OCI-LY7 (cell line): ENCODE measurements around the gene REC114. TPM values are rescaled to one million over a fixed set of nuclear protein-coding genes. Genes with fewer than 3 reads are reported as not detected.
"Not testable (repeated sequence)": the region's sequence is repeated elsewhere in the genome, so short reads cannot be mapped to it uniquely, and the experiment has no call there.

Experiments
- BruUV-seq: library from RNA; stranded (reverse); fragments of 400-500 nt; replicated peaks from 2 replicates; lab custom pipeline; 2021; lab: Mats Ljungman, UMichigan
- CTCF ChIA-PET: fragments of 300-600 bp; sonication (Branson Sonifier 250); formaldehyde crosslinking; loops from one replicate; lab custom pipeline; 2022; ENCODE audit warnings: antibody characterized with exemption; ENCODE audit not compliant: unreplicated experiment; lab: Charles Lee
- POLR2A ChIA-PET: fragments of 300-600 bp; sonication (Branson Sonifier 250); formaldehyde crosslinking; loops from one replicate; lab custom pipeline; 2022; ENCODE audit warnings: antibody characterized with exemption; lab: Charles Lee
- DNase-seq: peaks from one replicate; pipeline ENCODE4 v3.0.0-alpha.2; 2015; ENCODE audit warnings: low spot score
- H2AFZ ChIP-seq: fragments of 200-600 bp; sonication (generic), shearing (Covaris generic); 2 replicates; pipeline ENCODE4 v1.6.1; 2014; ENCODE audit warnings: mild to moderate bottlenecking, antibody characterized with exemption, low read length, moderate library complexity
- H3K27ac ChIP-seq: fragments of 200-600 bp; sonication (generic); 2 replicates; pipeline ENCODE4 v1.5.1; 2014; ENCODE audit warnings: mixed run types, low read depth, mild to moderate bottlenecking, moderate library complexity, low read length, inconsistent platforms; ENCODE audit not compliant: poor library complexity, severe bottlenecking
- H3K36me3 ChIP-seq: fragments of 200-600 bp; sonication (generic); 2 replicates; pipeline ENCODE4 v1.6.1; 2014; ENCODE audit warnings: mild to moderate bottlenecking, antibody characterized with exemption, low read length, moderate library complexity, mixed read lengths; ENCODE audit not compliant: insufficient read depth
- H3K4me1 ChIP-seq: fragments of 200-600 bp; sonication (generic); 2 replicates; pipeline ENCODE4 v1.5.1; 2014; ENCODE audit warnings: mild to moderate bottlenecking, low read length; ENCODE audit not compliant: insufficient read depth, poor library complexity, severe bottlenecking
- H3K4me2 ChIP-seq: fragments of 200-600 bp; sonication (generic); 2 replicates; pipeline ENCODE4 v1.6.1; 2014; ENCODE audit warnings: mild to moderate bottlenecking, low read length
- H3K4me3 ChIP-seq: fragments of 200-600 bp; sonication (generic); 2 replicates; pipeline ENCODE4 v1.5.1; 2014; ENCODE audit warnings: mild to moderate bottlenecking, low read depth, low read length; ENCODE audit not compliant: poor library complexity, severe bottlenecking
- H3K79me2 ChIP-seq: fragments of 200-600 bp; sonication (generic); 2 replicates; pipeline ENCODE4 v1.6.1; 2016; ENCODE audit warnings: low read depth, mild to moderate bottlenecking, low read length, moderate library complexity, mixed read lengths; ENCODE audit not compliant: insufficient read depth
- H3K9me2 ChIP-seq: fragments of 200-600 bp; sonication (generic); 2 replicates; pipeline ENCODE4 v1.6.1; 2016; ENCODE audit warnings: mild to moderate bottlenecking, low read length, mixed read lengths; ENCODE audit not compliant: insufficient read depth
- H3K9me3 ChIP-seq: fragments of 200-600 bp; sonication (generic); 2 replicates; pipeline ENCODE4 v1.6.1; 2014; ENCODE audit warnings: mild to moderate bottlenecking, mixed run types, low read length, mixed read lengths
- H4K20me1 ChIP-seq: fragments of 200-600 bp; sonication (generic); 2 replicates; pipeline ENCODE4 v1.6.1; 2014; ENCODE audit warnings: mild to moderate bottlenecking, antibody characterized with exemption, low read length, moderate library complexity, mixed read lengths; ENCODE audit not compliant: insufficient read depth
- EZH2phosphoT487 ChIP-seq: fragments of 200-600 bp; sonication (generic); IDR thresholded peaks from 2 replicates; pipeline ENCODE4 v1.6.1; 2018; ENCODE audit warnings: low read depth, borderline replicate concordance, mild to moderate bottlenecking, mixed run types, antibody characterized with exemption, low read length, moderate library complexity, mixed read lengths
- intact Hi-C: fragments of 100-400 bp; cut with micrococcal nuclease; formaldehyde crosslinking; loops from one replicate; pipeline ENCODE4 v1.10.0; 2022; ENCODE audit not compliant: unreplicated experiment
- total RNA-seq, 2 experiments: library from RNA; depleted of rRNA in 1 of 2; stranded (reverse); fragments of >200 nt in 1 of 2; shearing (Covaris generic) in 1 of 2; gene quantifications; 2 replicates each; pipeline ENCODE4 v1.2.3, GENCODE V29; 2014 to 2022
- TF ChIP-seq, protein P1 (sequence below): fragments of 200-600 bp; sonication (generic); conservative IDR thresholded peaks from 2 replicates; pipeline ENCODE4 v1.5.1; 2014; ENCODE audit warnings: mild to moderate bottlenecking, antibody characterized with exemption, low read length, moderate library complexity, mixed read lengths

The REC114 gene
- total RNA-seq, 2 experiments from 2014 or later = not detected

DNA sequence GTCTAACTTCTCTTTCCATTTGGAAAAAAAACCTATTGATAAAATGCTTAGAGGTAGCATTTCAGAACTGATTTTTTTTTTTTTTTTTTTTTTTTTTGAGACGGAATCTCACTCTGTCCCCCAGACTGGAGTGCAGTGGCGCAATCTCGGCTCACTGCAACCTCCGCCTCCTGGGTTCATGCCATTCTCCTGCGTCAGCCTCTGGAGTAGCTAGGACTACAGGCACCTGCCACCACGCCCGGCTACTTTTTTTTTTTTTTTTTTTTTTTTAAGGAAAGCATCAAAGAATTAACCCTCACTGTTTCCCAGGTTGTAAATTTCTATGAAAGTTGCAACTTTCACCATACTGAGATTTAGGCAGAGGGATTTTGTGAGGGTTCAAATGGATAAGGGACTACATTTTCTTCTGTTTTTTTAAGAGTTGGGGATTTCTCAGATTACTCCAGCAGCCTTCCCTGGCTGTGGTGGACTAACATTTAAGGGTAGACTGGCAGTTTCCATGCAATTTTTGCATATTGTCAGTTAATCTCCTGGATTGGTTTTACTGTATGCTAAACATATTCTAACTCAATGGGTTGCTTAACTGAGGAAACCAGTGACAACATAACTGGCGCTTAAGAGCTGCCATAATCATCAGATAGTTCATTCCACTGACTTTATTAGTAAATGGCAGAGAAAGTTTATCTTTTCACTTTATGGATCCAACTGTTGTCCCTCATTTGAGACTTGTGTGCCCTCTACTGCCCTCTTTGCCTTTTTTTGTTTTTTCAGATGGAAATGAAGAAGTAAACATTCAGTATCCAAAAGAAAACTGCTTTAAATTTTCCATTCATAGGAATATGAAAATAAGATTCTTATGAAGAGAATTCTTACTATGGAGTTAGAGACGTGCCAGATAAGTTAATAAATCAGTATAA lies 96.5 kb downstream of the REC114 start:
- Histone ChIP-seq H3K4me1 (no peaks in the 10 kb centered on the region), H3K27ac (no peak overlapping the region), H3K36me3 (no peaks in the 10 kb centered on the region), H3K9me3 (no peaks in the 10 kb centered on the region), H3K79me2 (no peaks in the 10 kb centered on the region), H3K9me2 (no peaks in the 10 kb centered on the region), H4K20me1 (no peaks in the 10 kb centered on the region), H2AFZ (no peak overlapping the region), H3K4me2 (no peak overlapping the region), H3K4me3 (no peak overlapping the region)
- CTCF ChIA-PET = no interaction called here
- no TSS peak for BruUV-seq
- intact Hi-C loops = no loop called here
- no peak for DNase-seq
- POLR2A ChIA-PET = no interaction called here
- TF ChIP-seq, protein P1, sequence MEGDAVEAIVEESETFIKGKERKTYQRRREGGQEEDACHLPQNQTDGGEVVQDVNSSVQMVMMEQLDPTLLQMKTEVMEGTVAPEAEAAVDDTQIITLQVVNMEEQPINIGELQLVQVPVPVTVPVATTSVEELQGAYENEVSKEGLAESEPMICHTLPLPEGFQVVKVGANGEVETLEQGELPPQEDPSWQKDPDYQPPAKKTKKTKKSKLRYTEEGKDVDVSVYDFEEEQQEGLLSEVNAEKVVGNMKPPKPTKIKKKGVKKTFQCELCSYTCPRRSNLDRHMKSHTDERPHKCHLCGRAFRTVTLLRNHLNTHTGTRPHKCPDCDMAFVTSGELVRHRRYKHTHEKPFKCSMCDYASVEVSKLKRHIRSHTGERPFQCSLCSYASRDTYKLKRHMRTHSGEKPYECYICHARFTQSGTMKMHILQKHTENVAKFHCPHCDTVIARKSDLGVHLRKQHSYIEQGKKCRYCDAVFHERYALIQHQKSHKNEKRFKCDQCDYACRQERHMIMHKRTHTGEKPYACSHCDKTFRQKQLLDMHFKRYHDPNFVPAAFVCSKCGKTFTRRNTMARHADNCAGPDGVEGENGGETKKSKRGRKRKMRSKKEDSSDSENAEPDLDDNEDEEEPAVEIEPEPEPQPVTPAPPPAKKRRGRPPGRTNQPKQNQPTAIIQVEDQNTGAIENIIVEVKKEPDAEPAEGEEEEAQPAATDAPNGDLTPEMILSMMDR = no peak
- no peak for TF ChIP-seq EZH2phosphoT487

DNA sequence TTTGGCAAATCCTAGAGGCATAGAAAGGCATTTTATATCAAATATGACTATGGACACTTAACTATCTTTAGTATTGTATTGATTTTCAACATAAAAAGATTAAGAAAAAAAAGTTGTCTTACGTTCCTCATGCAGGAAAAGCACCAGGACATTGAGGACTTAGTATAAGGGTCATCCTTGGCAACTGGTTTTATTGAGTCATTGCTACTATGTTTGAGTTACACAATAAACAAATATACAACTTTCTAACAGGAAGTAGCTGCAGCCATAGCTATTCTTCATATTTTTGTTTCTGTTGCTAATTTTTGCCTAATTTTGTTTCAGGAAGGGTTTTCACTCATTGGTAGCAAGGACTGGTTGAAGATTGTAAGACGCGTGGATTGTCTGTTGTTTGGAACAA lies 97.2 kb downstream of the REC114 start:
- Histone ChIP-seq H3K9me2 (no peaks in the 10 kb centered on the region), H3K4me3 (no peak overlapping the region), H3K79me2 (no peaks in the 10 kb centered on the region), H3K4me1 (no peaks in the 10 kb centered on the region), H3K36me3 (no peaks in the 10 kb centered on the region), H2AFZ (no peak overlapping the region), H4K20me1 (no peaks in the 10 kb centered on the region), H3K4me2 (no peak overlapping the region), H3K27ac (no peak overlapping the region), H3K9me3 (no peaks in the 10 kb centered on the region)
- no peak for TF ChIP-seq EZH2phosphoT487
- TF ChIP-seq, protein P1 = no peak
- CTCF ChIA-PET = no interaction called here
- no peak for DNase-seq
- BruUV-seq = no TSS peak
- intact Hi-C loops = no loop called here
- POLR2A ChIA-PET = no interaction called here

DNA sequence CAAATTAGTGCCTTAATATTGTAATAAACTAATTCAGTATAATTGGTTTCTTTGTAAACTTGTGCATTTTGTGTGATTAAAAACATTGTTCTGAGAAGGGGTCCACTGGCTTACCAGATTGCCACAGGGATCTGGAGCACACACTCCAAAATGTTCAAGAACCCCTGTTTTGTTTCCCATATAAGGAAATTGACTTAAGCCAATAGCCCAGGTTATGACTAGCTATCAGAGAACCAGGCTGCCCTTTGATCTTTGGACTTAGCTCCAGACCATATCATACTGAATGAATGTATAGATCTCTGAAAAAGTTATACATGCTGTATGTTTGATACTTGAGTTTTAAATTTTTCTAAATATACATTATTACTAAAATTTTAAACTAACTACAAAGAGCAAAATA lies 98.5 kb downstream of the REC114 start:
- ChIA-PET POLR2A (no interaction called here), CTCF (no interaction called here)
- Histone ChIP-seq H3K4me2 (no peak overlapping the region), H3K27ac (no peak overlapping the region), H3K4me1 (no peaks in the 10 kb centered on the region), H3K4me3 (no peak overlapping the region), H3K9me3 (no peaks in the 10 kb centered on the region), H3K9me2 (no peaks in the 10 kb centered on the region), H3K36me3 (no peaks in the 10 kb centered on the region), H3K79me2 (no peaks in the 10 kb centered on the region), H4K20me1 (no peaks in the 10 kb centered on the region), H2AFZ (no peak overlapping the region)
- TF ChIP-seq, protein P1 = no peak
- no peak for TF ChIP-seq EZH2phosphoT487
- DNase-seq = no peak
- intact Hi-C loops = no loop called here
- no TSS peak for BruUV-seq

DNA sequence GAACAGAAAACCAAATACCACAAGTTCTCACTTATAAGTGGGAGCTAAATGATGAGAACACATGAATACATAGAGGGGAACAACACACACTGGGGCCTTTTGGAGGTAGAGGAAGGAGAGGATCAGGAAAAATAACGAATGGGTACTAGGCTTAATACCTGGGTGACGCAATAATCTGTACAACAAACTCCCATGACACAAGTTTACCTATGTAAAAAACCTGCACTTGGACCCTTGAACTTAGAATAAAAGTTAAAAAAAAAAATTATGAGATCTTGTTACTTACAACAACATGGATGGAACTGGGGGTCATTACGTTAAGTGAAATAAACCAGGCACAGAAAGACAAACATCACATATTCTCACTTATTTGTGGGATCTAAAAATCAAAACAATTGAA lies 106.0 kb downstream of the REC114 start:
- H3K36me3 ChIP-seq, H4K20me1 ChIP-seq, H3K79me2 ChIP-seq, H3K4me3 ChIP-seq, H3K4me2 ChIP-seq, H3K27ac ChIP-seq, intact Hi-C loops, H3K9me2 ChIP-seq, H3K9me3 ChIP-seq, H2AFZ ChIP-seq, POLR2A ChIA-PET, CTCF ChIA-PET, H3K4me1 ChIP-seq, BruUV-seq, DNase-seq: not testable (repeated sequence)
